VCaP (cell line): ENCODE measurements around the gene CSF2.

Experiments
- H3K27ac ChIP-seq: fragments of 450-650 bp; 2 replicates; pipeline ENCODE4 v1.5.1; 2017
- CTCF ChIP-seq: fragments of 450-650 bp; conservative IDR thresholded peaks from 2 replicates; pipeline ENCODE4 v1.5.1; 2017; ENCODE audit warnings: mild to moderate bottlenecking, moderate library complexity

Gene CSF2

GRCh38 chr5:132073231-132074013, at the start of gene CSF2:
TSS of gene CSF2 (plus strand) at chr5:132073789. CDS start at chr5:132073824, 35 bp downstream.
- TF ChIP-seq CTCF: no peak
- no peak within 1 kb of the TSS for H3K27ac ChIP-seq

GRCh38 chr5:132024117-132024435, 49.5 kb upstream of the CSF2 start:
- no peak for TF ChIP-seq CTCF
- H3K27ac ChIP-seq: no peak overlapping the region

DNA sequence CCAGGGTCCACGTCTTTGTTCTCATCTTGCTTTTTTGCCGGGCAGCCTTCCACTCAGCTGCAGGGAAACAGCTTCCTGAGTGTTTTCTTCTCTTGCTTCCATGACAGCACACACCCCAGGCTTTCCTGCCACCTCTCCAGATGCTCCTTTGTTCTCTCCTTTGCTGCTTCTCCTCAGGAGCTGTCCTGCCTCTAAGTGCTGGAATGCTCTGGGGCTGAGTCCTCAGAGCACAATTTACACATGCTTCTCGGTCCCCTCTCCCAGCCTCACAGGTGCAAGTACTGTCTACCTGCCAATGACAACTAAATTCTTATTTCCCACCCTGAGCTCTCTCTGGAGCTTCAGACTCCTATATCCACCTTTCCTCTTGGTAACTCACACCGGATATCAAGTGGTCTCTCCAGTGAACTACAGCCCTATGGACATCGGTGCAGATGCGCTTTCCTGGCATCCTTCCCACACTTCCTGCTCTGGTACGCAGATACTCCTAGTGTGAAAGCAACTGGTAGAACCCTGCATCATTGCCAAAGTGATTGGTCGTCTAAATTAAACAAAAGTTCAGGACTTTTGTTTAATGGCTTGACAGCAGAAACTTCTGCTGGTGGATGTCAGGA, 48.7 kb upstream of the CSF2 start:
- no peak for TF ChIP-seq CTCF
- no peak overlapping the region for H3K27ac ChIP-seq

DNA sequence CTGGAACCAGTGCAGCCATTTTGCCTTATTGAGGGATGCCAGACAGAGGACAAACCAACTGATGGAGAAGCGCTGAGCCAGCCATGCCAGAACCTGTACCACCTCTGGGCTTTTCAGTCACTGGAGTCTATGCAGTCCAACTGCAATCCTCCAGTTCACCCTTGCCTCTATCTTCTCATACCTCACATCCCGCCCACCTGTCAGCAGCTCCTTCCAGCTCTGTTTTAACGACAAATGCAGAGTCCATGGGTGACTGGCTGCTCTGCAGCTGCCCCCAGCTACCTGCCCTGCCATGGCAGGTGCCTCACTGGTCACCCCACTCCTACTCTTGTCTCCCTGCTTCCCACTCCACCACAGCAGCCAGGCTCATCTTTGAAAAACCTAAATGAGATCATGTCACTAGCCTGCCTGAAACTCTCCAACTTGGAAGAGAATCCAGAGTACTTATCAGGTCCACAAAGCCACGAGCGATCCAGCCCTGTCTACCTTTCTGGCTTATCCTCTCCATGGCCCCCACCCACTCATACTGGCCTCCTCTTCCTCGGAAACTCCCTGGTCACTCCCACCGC, 48.1 kb upstream of the CSF2 start:
- TF ChIP-seq CTCF: no peak
- H3K27ac ChIP-seq: no peak overlapping the region

DNA sequence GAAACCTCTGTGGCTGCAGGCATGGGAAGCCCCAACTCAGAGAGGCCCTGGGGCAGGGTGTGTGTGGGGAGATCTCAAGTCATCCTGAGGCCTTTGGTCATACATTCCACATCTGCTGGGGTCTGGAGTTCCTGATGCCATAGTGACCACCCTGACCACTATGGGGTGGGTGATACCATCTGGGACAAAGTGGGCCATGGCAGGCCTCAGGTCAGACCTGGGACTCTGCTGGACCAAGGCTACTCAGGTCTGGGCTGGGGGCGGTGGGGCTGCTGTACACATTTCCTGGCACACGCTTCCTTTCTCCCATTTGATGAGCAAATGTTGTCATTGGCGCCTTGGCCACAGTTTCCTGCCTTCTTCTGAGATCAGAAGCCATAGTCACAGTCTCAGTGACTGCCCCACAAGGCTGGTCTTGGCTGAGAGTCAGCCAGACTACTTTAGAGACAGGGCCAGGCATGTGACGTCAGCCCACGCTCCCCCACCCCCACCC, 47.0 kb upstream of the CSF2 start:
- no peak for TF ChIP-seq CTCF
- no peak overlapping the region for H3K27ac ChIP-seq

GRCh38 chr5:132027027-132027426, 46.6 kb upstream of the CSF2 start:
- TF ChIP-seq CTCF: no peak

GRCh38 chr5:132029609-132030330, 43.8 kb upstream of the CSF2 start:
- no peak overlapping the region for H3K27ac ChIP-seq
- TF ChIP-seq CTCF: no peak

More at GRCh38 chr5:132027027-132027426, 46.6 kb upstream of the CSF2 start:
- no peak overlapping the region for H3K27ac ChIP-seq
